IMR-90 (cell line): Measurements from ENCODE around the gene CNNM2. TPM values are rescaled to one million over a fixed set of nuclear protein-coding genes. Genes with fewer than 3 reads are reported as not detected.

Experiments used
- ATAC-seq: fragments of 200-7000 bp; cut with Tn5 transposase; 2 replicates; pipeline ENCODE4 v1.9.1; 2020; ENCODE audit warnings: low read depth, mild to moderate bottlenecking, moderate library complexity
- BruUV-seq: library from RNA; stranded (reverse); fragments of 400-500 nt; replicated peaks from 2 replicates; lab custom pipeline; 2021; lab: Mats Ljungman, UMichigan
- CTCF ChIA-PET: fragments of 300-600 bp; formaldehyde crosslinking; extraction: SDS; loops from one replicate; lab custom pipeline; 2021; ENCODE audit warnings: antibody characterized with exemption; lab: Yijun Ruan, JAX
- POLR2A ChIA-PET: fragments of 300-600 bp; sonication (Branson Sonifier 250); formaldehyde crosslinking; loops from one replicate; lab custom pipeline; 2022; ENCODE audit warnings: antibody characterized with exemption; ENCODE audit not compliant: unreplicated experiment; lab: Charles Lee
- DNase-seq: peaks from one replicate; pipeline ENCODE4 v3.0.0; 2013
- H2AFZ ChIP-seq: replicated peaks from 2 replicates; pipeline ENCODE3; 2013; ENCODE audit warnings: low read length, mild to moderate bottlenecking; ENCODE audit not compliant: poor library complexity
- H2AK5ac ChIP-seq: 2 replicates; pipeline ENCODE4 v1.6.1; 2013; ENCODE audit warnings: low read depth, low read length, inconsistent platforms
- H2AK9ac ChIP-seq: replicated peaks from 2 replicates; pipeline ENCODE3; 2013; ENCODE audit warnings: mild to moderate bottlenecking, low read depth, low read length, moderate library complexity; ENCODE audit not compliant: poor library complexity
- H2BK120ac ChIP-seq: 2 replicates; pipeline ENCODE4 v1.6.1; 2013; ENCODE audit warnings: low read depth, low read length, inconsistent platforms
- H2BK15ac ChIP-seq: 3 replicates; pipeline ENCODE4 v1.6.1; 2013; ENCODE audit warnings: low read depth, low read length, inconsistent platforms
- H2BK20ac ChIP-seq: 2 replicates; pipeline ENCODE4 v1.6.1; 2013; ENCODE audit warnings: low read depth, mild to moderate bottlenecking, inconsistent platforms, low read length, moderate library complexity
- H2BK5ac ChIP-seq: 2 replicates; pipeline ENCODE4 v1.6.1; 2013; ENCODE audit warnings: mild to moderate bottlenecking, low read depth, low read length, inconsistent platforms; ENCODE audit not compliant: poor library complexity, severe bottlenecking
- H3K14ac ChIP-seq: replicated peaks from 2 replicates; pipeline ENCODE4 v1.6.1; 2013; ENCODE audit warnings: low read depth, low read length, inconsistent platforms
- H3K18ac ChIP-seq: 2 replicates; pipeline ENCODE4 v1.6.1; 2013; ENCODE audit warnings: low read depth, low read length, control low read depth
- H3K23ac ChIP-seq: 2 replicates; pipeline ENCODE4 v1.6.1; 2013; ENCODE audit warnings: low read depth, low read length, inconsistent platforms
- H3K27ac ChIP-seq: 2 replicates; pipeline ENCODE4 v1.5.1; 2013; ENCODE audit warnings: mild to moderate bottlenecking, control low read depth, low read length; ENCODE audit not compliant: insufficient read depth
- H3K27me3 ChIP-seq: 2 replicates; pipeline ENCODE4 v1.6.1; 2013; ENCODE audit warnings: low read length; ENCODE audit not compliant: control insufficient read depth, insufficient read depth
- H3K36me3 ChIP-seq: 2 replicates; pipeline ENCODE4 v1.6.1; 2013; ENCODE audit warnings: low read length, mixed read lengths; ENCODE audit not compliant: control insufficient read depth, insufficient read depth
- H3K4ac ChIP-seq: 2 replicates; pipeline ENCODE4 v1.6.1; 2013; ENCODE audit warnings: low read depth, low read length, inconsistent platforms
- H3K4me1 ChIP-seq: 2 replicates; pipeline ENCODE4 v1.6.1; 2013; ENCODE audit warnings: low read length, mixed read lengths; ENCODE audit not compliant: control insufficient read depth, insufficient read depth
- H3K4me2 ChIP-seq: 2 replicates; pipeline ENCODE4 v1.6.1; 2013; ENCODE audit warnings: low read depth, mild to moderate bottlenecking, control low read depth, low read length, moderate library complexity
- H3K4me3 ChIP-seq: 2 replicates; pipeline ENCODE4 v1.5.1; 2013; ENCODE audit warnings: low read depth, mild to moderate bottlenecking, control low read depth, low read length, moderate library complexity; ENCODE audit not compliant: insufficient read depth
- H3K56ac ChIP-seq: 2 replicates; pipeline ENCODE4 v1.6.1; 2013; ENCODE audit warnings: low read length, inconsistent platforms; ENCODE audit not compliant: insufficient read depth; ENCODE audit errors: extremely low read depth
- H3K79me1 ChIP-seq, 2 experiments: 2 replicates each; pipeline ENCODE4 v1.6.1; 2013; ENCODE audit warnings: low read length in 2 of 2, inconsistent platforms in 1 of 2, low read depth in 1 of 2
- H3K9ac ChIP-seq: 2 replicates; pipeline ENCODE4 v1.6.1; 2013; ENCODE audit warnings: low read depth, low read length, control low read depth
- H3K9me1 ChIP-seq: 2 replicates; pipeline ENCODE4 v1.6.1; 2013; ENCODE audit warnings: low read length, inconsistent platforms; ENCODE audit not compliant: insufficient read depth
- H3K9me3 ChIP-seq: 2 replicates; pipeline ENCODE4 v1.6.1; 2013; ENCODE audit warnings: low read length; ENCODE audit not compliant: control insufficient read depth, insufficient read depth
- H4K20me1 ChIP-seq: 2 replicates; pipeline ENCODE4 v1.6.1; 2013; ENCODE audit warnings: low read length, inconsistent platforms; ENCODE audit not compliant: insufficient read depth
- H4K5ac ChIP-seq: 2 replicates; pipeline ENCODE4 v1.6.1; 2013; ENCODE audit warnings: mild to moderate bottlenecking, low read depth, low read length, control low read depth
- H4K8ac ChIP-seq, 2 experiments: 2 replicates each; pipeline ENCODE4 v1.6.1; 2013; ENCODE audit warnings: low read depth in 2 of 2, low read length in 2 of 2, control low read depth in 1 of 2, inconsistent platforms in 1 of 2
- H4K91ac ChIP-seq: 2 replicates; pipeline ENCODE4 v1.6.1; 2013; ENCODE audit warnings: low read depth, low read length, inconsistent platforms; ENCODE audit not compliant: insufficient read depth
- MXI1 ChIP-seq: IDR thresholded peaks from 2 replicates; pipeline ENCODE4 v1.6.1; 2012; ENCODE audit warnings: low read depth, mild to moderate bottlenecking, low read length, moderate library complexity, borderline replicate concordance
- WGBS, 2 experiments: methylation state at CpG; one replicate each; pipeline versions ENCODE4 v1.1.5 to v1.1.7; 2013; ENCODE audit warnings: missing lambda C conversion rate in 2 of 2; ENCODE audit not compliant: insufficient read length in 1 of 2; ENCODE audit errors: extremely low coverage in 2 of 2; 5-methylcytosine and 5-hydroxymethylcytosine counted together
- dilution Hi-C: fragments of 300-500 bp; cut with HindIII; formaldehyde crosslinking; loops from one replicate; pipeline ENCODE4 v1.14.3; 2018; ENCODE audit warnings: low sequenced_read_pairs; ENCODE audit not compliant: unreplicated experiment
- in situ Hi-C: fragments of 300-500 bp; cut with MboI; formaldehyde crosslinking; loops from 3 replicates; pipeline ENCODE4 v1.14.3; 2019; ENCODE audit warnings: low sequenced_read_pairs, inconsistent platforms, mixed read lengths
- intact Hi-C: fragments of 100-400 bp; cut with micrococcal nuclease; formaldehyde crosslinking; loops from 2 replicates; pipeline ENCODE4 v1.10.0; 2022
- polyA plus RNA-seq, 3 experiments: library from polyadenylated mRNA; depleted of rRNA; stranded (reverse); fragments of >200 nt; gene quantifications; 2 replicates each; pipeline ENCODE4 v1.2.3, GENCODE V29; 2012; ENCODE audit warnings: low replicate concordance in 1 of 3
- total RNA-seq: library from RNA; depleted of rRNA; stranded (reverse); fragments of >200 nt; gene quantifications from 2 replicates; pipeline ENCODE4 v1.2.3, GENCODE V29; 2012

The CNNM2 gene
- total and polyA plus RNA-seq, 2 of the 4 experiments (the other 2 are of a cell fraction): 4.7 to 5.6 TPM

GRCh38 chr10:102948786-102949185 is 30.7 kb downstream of the CNNM2 start:
- dilution Hi-C loops (no loop called here), intact Hi-C loops (no loop called here), in situ Hi-C loops (no loop called here)
- Histone ChIP-seq H3K56ac (no peak overlapping the region), H3K79me1 (peaks cover 17 to 63% of the 10 kb centered on the region in 2 experiments), H2BK5ac (no peak overlapping the region), H3K4me3 (no peak overlapping the region), H3K4me1 (peaks cover 5% of the 10 kb centered on the region), H4K8ac (no peak overlapping the region), H4K5ac (no peak overlapping the region), H3K4me2 (no peak overlapping the region), H3K27me3 (no peaks in the 10 kb centered on the region), H3K9me1 (peaks cover 13% of the 10 kb centered on the region; the same call in 1 of the 2 replicates), H3K36me3 (no peaks in the 10 kb centered on the region), H3K23ac (no peak overlapping the region), H4K91ac (no peak overlapping the region), H3K27ac (no peak overlapping the region), H3K18ac (no peak overlapping the region), H3K9me3 (no peaks in the 10 kb centered on the region), H2BK120ac (no peak overlapping the region), H3K14ac (no peak overlapping the region), H3K4ac (no peak overlapping the region), H2AK5ac (0 out of 2 replicates have a peak overlapping the region, but pooled peaks have one; percentile 9), H2AK9ac (no peak overlapping the region), H2BK15ac (no peak overlapping the region), H2BK20ac (no peak overlapping the region), H3K9ac (no peak overlapping the region), H4K20me1 (peaks cover 12% of the 10 kb centered on the region), H2AFZ (no peak overlapping the region)
- ChIA-PET CTCF (no interaction called here), POLR2A (no interaction called here)
- ATAC-seq: no peak
- no peak for TF ChIP-seq MXI1
- DNase-seq: no peak
- BruUV-seq: no TSS peak
- WGBS, 2 experiments: no CpG with 5 or more reads among the region's 3 CpGs
